PFSK-1 (cell line): ENCODE data around the gene PIANP.

Source experiments
- POLR2AphosphoS5 ChIP-seq: IDR thresholded peaks from 2 replicates; pipeline ENCODE4 v1.6.1; 2012; ENCODE audit warnings: low read depth, mild to moderate bottlenecking, control low read depth, low read length, moderate library complexity
- TAF1 ChIP-seq: IDR thresholded peaks from 2 replicates; pipeline ENCODE4 v1.6.1; 2012; ENCODE audit warnings: low read length, control low read depth, borderline replicate concordance; ENCODE audit not compliant: insufficient read depth

GRCh38 chr12:6693832-6694355 is 6.7 kb downstream of the PIANP start:
- TF ChIP-seq POLR2AphosphoS5 (no peak), TAF1 (no peak)
